Nephron progenitor cell (in vitro differentiated cells): Measurements from ENCODE around the gene SORBS1.
A peak's percentile ranks its signal among the peaks of the same experiment; 100 is the strongest.

Source experiments
- DNase-seq: peaks from one replicate; pipeline ENCODE4 v3.0.0; 2021
- H3K27ac Mint-ChIP-seq: 2 replicates; pipeline ENCODE4 v1.8.0; 2021; ENCODE audit warnings: mild to moderate bottlenecking, moderate library complexity, mixed read lengths
- H3K27me3 Mint-ChIP-seq: 2 replicates; pipeline ENCODE4 v1.8.0; 2021; ENCODE audit warnings: mild to moderate bottlenecking, low read depth, mixed read lengths; ENCODE audit not compliant: poor library complexity
- H3K36me3 Mint-ChIP-seq: 2 replicates; pipeline ENCODE4 v1.8.0; 2021; ENCODE audit warnings: low read depth, mixed read lengths
- H3K4me1 Mint-ChIP-seq: 2 replicates; pipeline ENCODE4 v1.8.0; 2021; ENCODE audit warnings: mixed read lengths
- H3K4me3 Mint-ChIP-seq: 2 replicates; pipeline ENCODE4 v1.8.0; 2021; ENCODE audit warnings: mild to moderate bottlenecking, moderate library complexity, mixed read lengths
- H3K9me3 Mint-ChIP-seq: 2 replicates; pipeline ENCODE4 v1.8.0; 2021; ENCODE audit warnings: mild to moderate bottlenecking, moderate library complexity, mixed read lengths
- CTCF ChIP-seq: fragments of 200-600 bp; sonication (generic); IDR thresholded peaks from 2 replicates; pipeline ENCODE4 v1.5.0; 2021; ENCODE audit warnings: antibody characterized with exemption

SORBS1 gene

GRCh38 chr10:95289003-95289920 lies 271.9 kb downstream of the SORBS1 start:
- peaks cover 9% of the 10 kb centered on the region for H3K27me3 Mint-ChIP-seq
- H3K36me3 Mint-ChIP-seq = no peaks in the 10 kb centered on the region
- H3K27ac Mint-ChIP-seq = no peak overlapping the region
- H3K4me1 Mint-ChIP-seq = peaks cover 72% of the 10 kb centered on the region
- H3K9me3 Mint-ChIP-seq = no peaks in the 10 kb centered on the region
- DNase-seq = no peak
- TF ChIP-seq CTCF = no peak
- peak overlapping the region; percentile 94 for H3K4me3 Mint-ChIP-seq

GRCh38 chr10:95288303-95288702 lies 272.9 kb downstream of the SORBS1 start:
- H3K4me1 Mint-ChIP-seq = peaks cover 63% of the 10 kb centered on the region

GRCh38 chr10:95287281-95287680 lies 273.9 kb downstream of the SORBS1 start:
- no peak overlapping the region for H3K27ac Mint-ChIP-seq

More at GRCh38 chr10:95288303-95288702, 272.9 kb downstream of the SORBS1 start:
- H3K36me3 Mint-ChIP-seq = no peaks in the 10 kb centered on the region
- no peak overlapping the region for H3K27ac Mint-ChIP-seq
- H3K9me3 Mint-ChIP-seq = no peaks in the 10 kb centered on the region
- peak overlapping the region; percentile 68 for H3K4me3 Mint-ChIP-seq
- H3K27me3 Mint-ChIP-seq = peaks cover 9% of the 10 kb centered on the region
- TF ChIP-seq CTCF = no peak
- no peak for DNase-seq

DNA sequence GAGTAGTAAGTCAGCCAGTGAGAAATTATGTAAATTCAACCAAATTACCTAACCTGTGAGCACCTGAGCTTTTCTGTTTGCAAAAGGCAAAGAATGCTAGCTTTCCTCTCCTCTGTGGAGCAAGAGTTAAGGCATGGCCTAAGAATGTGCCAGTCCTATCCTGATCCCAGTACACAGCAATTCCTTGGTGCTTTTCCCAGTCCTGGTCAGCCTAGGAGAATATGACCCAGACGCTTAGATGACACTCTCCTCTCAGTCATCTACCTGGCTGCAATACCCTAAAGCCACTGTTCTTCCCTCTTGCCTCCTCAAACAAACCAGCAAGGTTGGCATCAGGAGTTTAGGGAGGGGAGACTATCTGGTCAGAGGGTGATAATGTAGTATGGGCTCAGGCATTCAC lies 274.5 kb downstream of the SORBS1 start:
- Mint-ChIP-seq H3K36me3 (no peaks in the 10 kb centered on the region), H3K4me3 (no peak overlapping the region), H3K4me1 (peaks cover 48% of the 10 kb centered on the region), H3K9me3 (no peaks in the 10 kb centered on the region), H3K27me3 (peaks cover 9% of the 10 kb centered on the region), H3K27ac (no peak overlapping the region)
- DNase-seq = no peak
- no peak for TF ChIP-seq CTCF

More at GRCh38 chr10:95287281-95287680, 273.9 kb downstream of the SORBS1 start:
- H3K4me1 Mint-ChIP-seq = peaks cover 54% of the 10 kb centered on the region
- peaks cover 9% of the 10 kb centered on the region for H3K27me3 Mint-ChIP-seq
- DNase-seq = no peak
- H3K4me3 Mint-ChIP-seq = peak overlapping the region; percentile 50
- no peaks in the 10 kb centered on the region for H3K36me3 Mint-ChIP-seq
- H3K9me3 Mint-ChIP-seq = no peaks in the 10 kb centered on the region
- no peak for TF ChIP-seq CTCF

- H3K4me1 Mint-ChIP-seq = peaks cover 50% of the 10 kb centered on the region
- no peak for TF ChIP-seq CTCF
Measured at GRCh38 chr10:95285556-95285955, 275.6 kb downstream of the SORBS1 start.

More at GRCh38 chr10:95285556-95285955, 275.6 kb downstream of the SORBS1 start:
- peaks cover 5% of the 10 kb centered on the region for H3K27me3 Mint-ChIP-seq
- H3K4me3 Mint-ChIP-seq = no peak overlapping the region
- H3K36me3 Mint-ChIP-seq = no peaks in the 10 kb centered on the region
- H3K27ac Mint-ChIP-seq = no peak overlapping the region
- DNase-seq = no peak
- no peaks in the 10 kb centered on the region for H3K9me3 Mint-ChIP-seq
